Measurements from ENCODE around the gene ARTN.

Gene ARTN

DNA sequence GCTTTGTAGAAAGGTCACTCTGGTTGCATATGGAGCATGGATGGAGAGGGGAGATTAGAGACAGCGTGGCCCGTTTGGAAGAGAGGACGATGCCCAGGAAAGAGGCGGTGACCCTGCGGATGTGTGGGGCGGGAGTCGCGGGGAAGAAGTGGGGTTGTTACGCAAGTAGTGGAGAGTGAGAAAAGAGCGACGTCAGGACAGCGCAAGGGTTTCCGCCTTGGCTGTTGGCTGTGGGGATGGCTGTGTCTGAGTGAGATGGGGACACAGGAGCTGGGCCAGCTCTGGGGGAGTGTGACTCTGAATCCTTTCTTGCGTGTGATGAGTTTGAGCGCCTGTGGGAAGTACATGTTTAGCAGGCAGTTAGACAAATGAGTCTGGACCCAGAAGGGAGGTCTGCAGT lies 49.2 kb downstream of the ARTN start:
- Mint-ChIP-seq H3K9me3 (no peaks in the 10 kb centered on the region), H3K27ac (peak overlapping the region; percentile 98), H3K4me1 (peaks cover 80% of the 10 kb centered on the region), H3K36me3 (ENCODE audit: low read depth) (peaks cover 23% of the 10 kb centered on the region), H3K27me3 (ENCODE audit: low read depth, poor library complexity) (no peaks in the 10 kb centered on the region), H3K4me3 (peak overlapping the region; percentile 54)
- TF ChIP-seq CTCF (IDR thresholded peaks at IDR 0.05), result no peak
- DNase-seq, result no peak

DNA sequence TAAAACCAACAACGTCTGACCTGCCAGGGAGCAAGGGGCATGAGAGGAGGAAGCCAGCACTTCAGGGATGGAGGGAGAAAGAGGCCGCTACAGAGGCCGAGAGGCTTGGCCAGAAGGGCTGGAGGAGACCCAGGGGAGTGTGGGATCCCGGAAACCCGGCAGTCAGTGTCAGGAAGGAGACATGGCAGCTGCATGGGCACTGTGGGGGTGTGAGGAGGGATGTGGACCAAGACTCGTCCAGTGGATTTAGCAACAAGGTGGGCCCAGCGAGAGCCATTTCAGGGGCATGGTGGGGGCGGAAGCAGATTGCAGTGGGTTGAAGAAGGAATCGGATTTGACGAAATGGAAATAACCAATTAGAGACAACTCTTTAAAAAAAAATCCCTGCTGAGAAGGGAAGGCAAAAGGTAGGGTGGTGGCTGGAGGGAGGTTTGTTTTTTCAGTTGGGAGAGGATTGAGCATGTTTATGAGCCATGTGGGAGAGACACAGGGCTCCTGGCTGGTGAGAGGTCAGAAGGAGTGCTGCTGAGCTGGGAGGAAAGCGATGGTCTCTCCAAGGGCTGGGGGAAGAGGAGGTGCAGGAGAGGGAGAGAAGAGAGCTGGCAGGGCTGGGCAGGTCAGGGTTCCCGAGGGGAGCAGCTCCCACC lies 49.8 kb downstream of the ARTN start:
- Mint-ChIP-seq H3K9me3 (no peaks in the 10 kb centered on the region), H3K4me3 (peak overlapping the region; percentile 54), H3K36me3 (ENCODE audit: low read depth) (peaks cover 19% of the 10 kb centered on the region), H3K27me3 (ENCODE audit: low read depth, poor library complexity) (no peaks in the 10 kb centered on the region), H3K27ac (peak overlapping the region; percentile 98), H3K4me1 (peaks cover 74% of the 10 kb centered on the region)
- DNase-seq, result no peak
- TF ChIP-seq CTCF (IDR thresholded peaks at IDR 0.05), result no peak

DNA sequence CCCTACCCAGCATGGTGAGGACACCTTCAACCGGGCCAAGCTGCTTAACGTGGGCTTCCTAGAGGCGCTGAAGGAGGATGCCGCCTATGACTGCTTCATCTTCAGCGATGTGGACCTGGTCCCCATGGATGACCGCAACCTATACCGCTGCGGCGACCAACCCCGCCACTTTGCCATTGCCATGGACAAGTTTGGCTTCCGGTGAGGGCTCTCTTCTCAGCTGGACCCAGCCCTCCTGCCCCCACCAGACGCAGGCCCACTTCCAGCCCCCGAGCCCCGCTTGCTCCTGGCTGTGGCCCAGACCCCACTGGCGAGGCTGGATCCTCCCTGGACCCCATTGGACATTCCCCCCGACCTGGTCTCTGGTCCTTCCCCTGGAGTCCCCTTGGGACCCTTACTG lies 51.3 kb downstream of the ARTN start:
- Mint-ChIP-seq H3K9me3 (no peaks in the 10 kb centered on the region), H3K4me1 (peaks cover 67% of the 10 kb centered on the region), H3K27me3 (ENCODE audit: low read depth, poor library complexity) (peaks cover 4% of the 10 kb centered on the region), H3K36me3 (ENCODE audit: low read depth) (peaks cover 19% of the 10 kb centered on the region), H3K4me3 (no peak overlapping the region), H3K27ac (no peak overlapping the region)
- DNase-seq, result no peak
- no peak for TF ChIP-seq CTCF (IDR thresholded peaks at IDR 0.05)

- no peak overlapping the region for H3K4me3 Mint-ChIP-seq
- H3K9me3 Mint-ChIP-seq, result no peaks in the 10 kb centered on the region
- no peak for DNase-seq
- peaks cover 14% of the 10 kb centered on the region for H3K36me3 Mint-ChIP-seq (ENCODE audit: low read depth)
- TF ChIP-seq CTCF (IDR thresholded peaks at IDR 0.05), result no peak
- H3K27me3 Mint-ChIP-seq (ENCODE audit: low read depth, poor library complexity), result peaks cover 4% of the 10 kb centered on the region
- H3K27ac Mint-ChIP-seq, result peak overlapping the region; percentile 55
- peaks cover 55% of the 10 kb centered on the region for H3K4me1 Mint-ChIP-seq
Measured at GRCh38 chr1:43985984-43986595, 52.5 kb downstream of the ARTN start.

GRCh38 chr1:43986712-43987111 lies 53.1 kb downstream of the ARTN start:
- Mint-ChIP-seq H3K36me3 (ENCODE audit: low read depth) (peaks cover 14% of the 10 kb centered on the region), H3K9me3 (no peaks in the 10 kb centered on the region), H3K4me1 (peaks cover 53% of the 10 kb centered on the region), H3K27me3 (ENCODE audit: low read depth, poor library complexity) (peaks cover 4% of the 10 kb centered on the region), H3K4me3 (no peak overlapping the region), H3K27ac (no peak overlapping the region)
- DNase-seq, result no peak
- no peak for TF ChIP-seq CTCF (IDR thresholded peaks at IDR 0.05)

Data from nephron progenitor cell (in vitro differentiated cells).